ENCODE results near the gene IL23R.

- no peak for TF ChIP-seq CTCF (IDR thresholded peaks at IDR 0.05)
- TF ChIP-seq REST (IDR thresholded peaks at IDR 0.05; ENCODE audit: insufficient read depth in 1 of 2, low read depth in 2 of 2, low read length in 1 of 2): no peak
- no peak for TF ChIP-seq TCF7L2 (IDR thresholded peaks at IDR 0.05; ENCODE audit: low read depth, low read length)
- TF ChIP-seq SIN3A (IDR thresholded peaks at IDR 0.05; ENCODE audit: borderline replicate concordance, insufficient read depth, low read depth, low read length): no peak
Measured at GRCh38 chr1:67208217-67208616, 42.0 kb downstream of the IL23R start.
